Stimulated activated CD4-positive, alpha-beta T cell treated with anti-CD3 and anti-CD28 coated beads, TNF-alpha, amount 100 ng/mL, for 4 hours (primary cell): Measurements from ENCODE around the gene EXOSC6.
"Not testable (repeated sequence)": the region's sequence is repeated elsewhere in the genome, so short reads cannot be mapped to it uniquely, and the experiment has no call there.

Source experiments
- DNase-seq, 3 experiments: peaks; one replicate each; pipeline ENCODE4 v3.0.0-alpha.2; 2020; ENCODE audit warnings: low read depth in 3 of 3

Gene EXOSC6

DNA sequence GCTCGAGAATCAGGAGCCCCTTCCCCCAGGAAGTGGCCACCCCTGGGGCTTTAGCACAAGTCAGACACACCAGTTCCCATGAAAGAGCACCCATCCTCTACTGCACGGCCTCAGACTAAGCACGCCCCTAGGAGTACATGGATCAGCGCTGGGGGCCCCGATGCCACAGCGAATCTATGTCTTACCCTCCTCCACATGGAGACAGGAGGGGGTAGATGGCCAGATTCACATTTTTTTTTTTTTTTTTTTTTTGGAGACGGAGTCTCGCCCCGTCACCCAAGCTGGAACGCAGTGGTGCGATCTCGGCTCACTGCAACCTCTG, 3.2 kb upstream of the EXOSC6 start:
- no peak for DNase-seq

DNA sequence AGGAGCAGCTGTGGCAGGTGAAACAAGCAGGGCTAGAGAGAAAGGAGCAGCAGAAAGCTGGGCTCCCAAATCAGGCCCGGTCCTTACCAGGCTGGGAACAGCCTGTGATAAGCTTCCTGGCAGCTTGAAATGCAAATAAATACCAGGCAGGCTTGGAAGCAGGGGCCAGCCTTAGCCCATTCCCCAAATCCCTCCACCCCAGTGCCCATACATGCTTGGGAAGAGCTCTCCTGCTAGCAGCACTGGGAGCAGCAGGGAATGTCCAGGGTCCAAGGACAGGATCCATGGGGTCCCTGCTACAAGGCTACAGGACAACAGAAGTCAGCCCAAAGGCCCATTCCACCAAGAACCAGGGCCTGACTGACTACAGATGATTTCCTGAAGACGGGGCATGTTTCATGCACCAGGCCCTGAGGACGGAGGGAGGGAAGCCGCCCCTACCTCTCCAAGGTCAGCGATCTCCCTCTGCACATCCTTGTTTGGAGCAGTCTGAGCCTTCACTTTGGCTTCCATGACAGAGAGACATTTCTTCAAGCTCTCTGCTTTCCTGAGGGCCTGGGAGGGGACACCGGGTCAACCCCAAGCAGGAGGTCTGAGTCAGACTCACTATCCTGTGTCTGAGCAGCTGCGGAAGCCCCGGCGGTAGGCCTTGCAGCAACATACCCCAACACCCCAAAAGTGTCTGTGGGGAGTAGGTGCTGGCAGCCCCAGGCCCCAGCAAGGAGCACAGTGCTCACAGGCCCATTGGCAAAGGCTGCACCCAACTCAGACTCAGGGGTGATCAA, 2.6 kb upstream of the EXOSC6 start:
- DNase-seq, result no peak

DNA sequence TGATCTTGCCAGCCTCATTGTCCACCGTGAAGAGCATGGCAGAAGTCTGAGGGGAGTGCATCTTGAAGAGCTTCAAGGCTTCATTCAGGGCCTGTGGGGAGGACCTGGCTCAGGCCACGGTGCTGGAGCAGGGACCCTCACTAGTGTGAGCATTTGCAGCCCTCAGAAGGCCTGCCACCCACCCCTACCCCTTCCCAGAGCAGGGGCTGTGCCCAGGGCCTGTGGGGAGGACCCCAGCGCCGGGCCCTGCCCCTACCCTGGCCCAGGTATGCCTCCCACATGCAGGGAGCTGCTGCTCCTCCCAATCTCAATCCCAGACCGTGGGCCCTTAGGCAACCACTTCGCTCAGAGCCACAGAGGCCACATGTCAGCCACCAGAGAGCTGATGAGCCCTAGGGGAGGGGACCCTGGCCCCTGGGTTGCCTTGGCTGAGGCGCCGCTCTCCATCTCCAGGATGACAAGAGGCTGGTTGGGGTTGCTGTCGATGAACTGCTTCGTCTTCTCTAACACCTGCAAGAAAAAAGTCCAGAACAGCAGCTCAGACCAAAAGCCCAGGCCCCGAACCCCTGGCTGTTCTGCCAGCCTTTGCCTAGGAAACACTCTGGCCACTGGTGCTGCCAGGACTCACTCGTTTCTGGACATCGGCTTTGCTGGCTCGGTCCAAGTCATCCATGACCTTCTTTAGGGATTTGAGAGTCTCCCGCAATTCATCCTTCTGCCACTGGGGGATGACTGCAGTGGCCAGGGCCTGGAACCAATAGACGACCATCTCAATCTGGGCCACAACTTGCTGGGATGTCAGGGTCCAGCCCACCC, 1.8 kb upstream of the EXOSC6 start:
- peak in 1 of 3 experiments; percentile 16 for DNase-seq

DNA sequence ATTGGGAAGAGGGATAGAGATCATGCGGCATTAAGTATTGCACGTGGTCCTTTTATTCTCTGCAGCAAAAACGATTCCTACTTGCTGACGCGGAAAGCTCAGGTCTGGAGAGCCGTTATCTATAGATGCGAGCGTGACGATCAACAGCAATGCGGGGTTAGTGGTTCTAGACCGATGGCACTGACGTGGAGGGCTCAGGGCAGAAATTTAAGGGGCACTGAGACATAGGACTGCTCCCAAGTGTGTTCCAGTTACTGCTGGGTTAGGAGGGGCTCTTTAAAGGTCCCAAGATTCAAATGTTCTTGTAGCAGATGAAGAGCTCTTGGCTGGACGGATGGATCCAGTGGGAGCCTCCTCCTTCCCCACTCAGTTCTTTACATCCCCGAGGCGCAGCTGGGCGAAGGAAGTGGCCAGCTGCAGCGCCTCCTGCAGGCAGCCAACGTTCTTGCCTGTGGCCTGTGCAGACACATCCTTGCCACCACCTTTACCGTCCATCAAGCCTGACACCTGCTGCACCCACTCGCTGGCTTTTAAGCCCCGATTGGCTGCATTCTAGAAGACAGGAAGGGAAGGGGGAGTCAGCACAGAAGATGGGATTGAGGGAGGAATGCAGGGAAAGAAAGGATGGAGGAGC, 732 bp upstream of the EXOSC6 start:
- DNase-seq, result peak in 1 of 3 experiments; percentile 9

DNA sequence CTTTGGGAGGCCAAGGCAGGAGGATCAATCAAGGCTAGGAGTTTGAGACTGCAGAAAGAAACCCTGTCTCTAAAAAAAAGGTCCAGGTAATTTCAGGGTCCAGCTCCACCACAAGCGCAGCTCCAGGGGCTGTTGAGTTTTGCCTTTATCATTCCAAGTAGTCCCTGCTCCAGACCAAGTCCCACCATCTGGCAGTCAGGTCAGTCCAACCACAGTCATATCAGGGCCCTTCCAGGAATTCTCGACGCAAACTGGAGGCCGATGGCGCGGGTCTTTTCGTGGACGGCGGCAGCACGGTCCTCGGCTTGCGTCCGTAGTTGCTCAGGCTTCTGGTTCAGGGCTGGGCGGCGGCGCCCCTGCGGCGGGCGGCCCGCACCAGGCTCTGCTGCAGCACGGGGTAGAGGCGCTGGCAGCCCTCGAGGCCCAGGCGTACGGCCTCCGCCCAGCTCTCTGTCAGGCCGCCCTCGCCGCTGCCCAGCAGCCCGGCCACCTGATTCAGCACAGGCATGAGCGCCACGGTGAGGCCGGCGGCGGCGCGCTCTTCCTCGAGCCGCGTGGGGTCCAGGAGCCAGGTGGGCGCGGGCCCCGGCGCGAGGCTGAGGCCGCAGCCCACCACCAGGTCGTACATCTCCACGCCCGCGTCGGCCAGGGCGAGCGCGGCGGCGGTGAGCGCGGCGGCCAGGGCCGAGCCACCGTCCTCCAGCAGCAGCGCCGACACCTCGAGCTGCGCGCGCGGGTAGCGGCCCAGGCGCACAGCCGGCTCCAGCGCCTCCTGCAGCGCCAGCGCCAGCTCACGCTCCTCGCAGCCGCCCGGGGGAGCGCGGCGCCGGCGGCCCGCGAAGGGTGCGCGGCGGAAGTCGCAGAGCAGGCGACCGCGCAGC, 752 bp downstream of the EXOSC6 start:
- peak in 2 of 3 experiments; percentile 15 to 35 for DNase-seq

DNA sequence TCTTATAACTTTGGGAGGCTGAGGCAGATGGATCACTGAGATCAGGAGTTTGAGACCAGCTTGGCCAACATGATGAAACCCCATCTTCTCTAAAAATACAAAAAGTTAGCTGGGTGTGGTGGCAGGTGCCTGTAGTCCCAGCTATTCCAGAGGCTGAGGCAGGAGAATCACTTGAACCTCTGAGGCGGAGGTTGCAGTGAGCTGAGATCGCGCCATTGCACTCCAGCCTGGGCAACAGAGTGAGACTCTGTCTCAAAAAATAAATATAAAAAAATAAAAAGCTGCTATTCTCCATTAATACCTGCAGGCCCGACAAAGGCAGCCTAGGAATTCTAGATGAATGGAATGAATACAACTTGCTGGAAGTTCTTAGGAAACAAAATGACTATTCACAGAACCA, 2.0 kb downstream of the EXOSC6 start:
- not testable (repeated sequence) for DNase-seq

DNA sequence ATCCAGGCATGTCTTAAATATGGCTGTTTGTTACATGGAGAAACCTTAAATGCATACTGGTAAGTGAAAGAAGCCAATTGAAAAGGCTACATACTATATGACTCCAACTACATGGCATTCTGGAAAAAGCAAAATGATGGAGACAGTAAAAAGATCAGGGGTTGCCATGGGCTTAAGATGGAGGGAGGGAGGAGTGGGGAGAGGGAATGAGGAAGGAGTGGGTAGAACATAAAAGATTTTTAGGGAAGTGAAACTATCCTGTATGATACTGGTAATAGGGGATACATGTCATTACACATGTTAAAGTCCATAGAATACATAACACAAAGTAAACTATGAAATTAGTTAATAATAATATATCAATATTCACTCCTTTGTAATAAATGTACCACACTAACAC, 13.0 kb downstream of the EXOSC6 start:
- not testable (repeated sequence) for DNase-seq

DNA sequence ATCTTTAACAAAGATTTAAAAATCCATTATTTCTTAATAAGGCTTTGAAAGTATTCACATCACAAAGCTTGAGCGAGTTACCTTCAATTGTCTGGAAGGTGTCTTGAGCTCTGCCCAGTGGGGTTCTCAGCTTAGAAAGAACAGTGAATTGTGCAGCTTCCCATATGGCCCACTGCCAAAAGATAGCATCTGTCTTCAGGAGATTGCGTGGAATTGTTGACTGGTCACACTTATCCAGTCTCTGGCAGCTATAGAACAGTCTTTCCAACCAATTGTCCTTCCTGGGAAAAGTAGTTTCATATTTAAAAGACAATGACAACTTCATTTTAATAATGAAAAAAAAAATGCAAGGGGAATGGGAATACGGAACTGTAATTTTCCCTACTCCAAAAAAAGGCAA, 19.9 kb downstream of the EXOSC6 start:
- DNase-seq, result not testable (repeated sequence)

DNA sequence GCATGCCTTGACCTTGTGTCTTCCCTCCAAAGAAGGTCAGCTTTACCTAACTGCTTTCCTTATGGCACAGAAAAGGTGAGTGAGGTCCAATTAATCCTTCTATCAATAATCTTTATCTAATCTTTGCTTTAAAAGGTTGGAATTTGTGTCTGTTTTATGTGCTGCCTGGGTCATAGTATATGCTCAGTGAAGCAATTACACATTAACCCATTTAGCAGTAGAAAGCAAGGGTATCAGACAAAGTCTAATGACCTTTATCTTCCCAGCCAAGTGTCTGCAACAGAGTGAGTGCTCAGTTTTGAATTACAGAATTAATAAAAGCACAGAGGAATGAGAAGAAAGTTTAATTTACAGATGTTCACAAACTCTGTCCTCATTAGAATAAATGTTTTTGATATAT, 25.7 kb downstream of the EXOSC6 start:
- DNase-seq, result not testable (repeated sequence)

DNA sequence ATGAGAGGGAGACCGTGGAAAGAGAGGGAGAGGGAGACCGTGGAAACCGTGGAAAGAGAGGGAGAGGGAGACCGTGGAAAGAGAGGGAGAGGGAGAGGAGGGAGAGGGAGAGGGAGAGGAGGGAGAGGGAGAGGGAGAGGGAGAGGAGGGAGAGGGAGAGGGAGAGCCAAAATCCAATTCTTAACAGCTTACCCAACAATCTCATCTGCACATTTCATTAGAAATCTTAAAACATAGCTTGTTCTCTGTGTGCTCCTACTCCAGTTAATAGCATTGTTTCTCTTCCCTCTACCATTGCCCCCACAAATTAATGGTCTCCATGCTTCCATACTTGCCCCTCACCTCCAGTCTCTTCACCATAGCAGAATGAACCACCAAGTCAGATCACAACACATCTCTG, 26.3 kb downstream of the EXOSC6 start:
- not testable (repeated sequence) for DNase-seq

DNA sequence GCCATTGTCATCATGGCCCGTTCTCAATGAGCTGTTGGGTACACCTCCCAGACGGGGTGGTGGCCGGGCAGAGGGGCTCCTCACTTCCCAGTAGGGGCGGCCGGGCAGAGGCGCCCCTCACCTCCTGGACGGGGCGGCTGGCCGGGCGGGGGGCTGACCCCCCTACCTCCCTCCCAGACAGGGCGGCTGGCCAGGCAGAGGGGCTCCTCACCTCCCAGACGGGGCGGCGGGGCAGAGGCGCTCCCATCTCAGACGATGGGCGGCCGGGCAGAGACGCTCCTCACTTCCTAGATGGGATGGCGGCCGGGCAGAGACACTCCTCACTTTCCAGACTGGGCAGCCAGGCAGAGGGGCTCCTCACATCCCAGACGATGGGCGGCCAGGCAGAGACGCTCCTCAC, 27.1 kb downstream of the EXOSC6 start:
- not testable (repeated sequence) for DNase-seq

DNA sequence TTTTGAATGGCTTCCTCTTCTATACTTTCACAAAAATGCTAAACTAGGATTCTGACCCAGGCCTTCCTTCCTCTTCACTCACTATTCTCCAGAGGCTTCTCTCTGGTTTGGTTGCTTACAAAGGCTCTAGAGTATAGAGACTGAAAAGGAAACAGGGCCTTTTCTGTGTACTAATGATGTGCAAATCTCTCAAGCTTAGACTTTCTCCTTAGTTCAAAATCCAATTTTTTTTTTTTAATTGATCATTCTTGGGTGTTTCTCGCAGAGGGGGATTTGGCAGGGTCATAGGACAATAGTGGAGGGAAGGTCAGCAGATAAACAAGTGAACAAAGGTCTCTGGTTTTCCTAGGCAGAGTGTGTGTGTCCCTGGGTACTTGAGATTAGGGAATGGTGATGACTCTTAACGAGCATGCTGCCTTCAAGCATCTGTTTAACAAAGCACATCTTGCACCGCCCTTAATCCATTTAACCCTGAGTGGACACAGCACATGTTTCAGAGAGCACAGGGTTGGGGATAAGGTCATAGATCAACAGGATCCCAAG, 27.7 kb downstream of the EXOSC6 start:
- DNase-seq, result not testable (repeated sequence)

DNA sequence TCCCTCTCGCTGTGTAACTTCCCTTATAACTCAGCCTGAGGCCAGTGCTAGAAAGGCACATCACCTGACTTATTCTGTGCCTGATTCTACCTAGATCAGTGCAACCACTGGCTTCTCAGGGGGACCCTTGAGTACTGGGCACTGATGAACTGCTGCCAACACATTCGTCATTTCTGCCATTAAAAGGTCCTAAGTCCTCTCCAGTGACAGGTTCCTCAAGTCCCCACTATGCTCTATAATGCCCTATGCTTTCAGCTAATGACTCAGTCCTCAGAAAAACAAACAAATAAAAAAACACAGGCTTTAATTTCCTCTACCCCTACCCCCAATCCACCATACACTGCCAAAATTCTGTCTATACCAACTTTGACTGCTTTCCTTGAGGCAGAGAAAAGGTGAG, 28.5 kb downstream of the EXOSC6 start:
- DNase-seq, result not testable (repeated sequence)

DNA sequence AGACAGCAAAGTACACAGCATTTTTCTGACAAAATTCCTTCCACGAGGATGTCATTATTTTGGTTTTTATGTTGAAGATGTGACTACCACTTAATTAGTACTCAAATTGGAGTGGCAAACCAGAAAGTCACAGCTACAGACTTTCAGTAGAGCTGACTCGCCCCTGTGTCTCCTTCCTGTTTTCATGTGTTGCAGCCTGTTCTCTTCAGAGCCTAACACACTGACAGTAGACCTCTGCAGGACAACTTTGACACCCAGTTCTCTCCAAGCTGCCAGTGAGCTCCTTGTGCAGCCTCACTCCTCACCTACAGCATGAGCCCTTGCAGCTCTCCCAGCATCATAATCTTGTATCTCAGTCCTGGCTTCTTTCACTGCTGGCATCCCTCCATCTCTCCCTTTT, 29.2 kb downstream of the EXOSC6 start:
- DNase-seq, result not testable (repeated sequence)

DNA sequence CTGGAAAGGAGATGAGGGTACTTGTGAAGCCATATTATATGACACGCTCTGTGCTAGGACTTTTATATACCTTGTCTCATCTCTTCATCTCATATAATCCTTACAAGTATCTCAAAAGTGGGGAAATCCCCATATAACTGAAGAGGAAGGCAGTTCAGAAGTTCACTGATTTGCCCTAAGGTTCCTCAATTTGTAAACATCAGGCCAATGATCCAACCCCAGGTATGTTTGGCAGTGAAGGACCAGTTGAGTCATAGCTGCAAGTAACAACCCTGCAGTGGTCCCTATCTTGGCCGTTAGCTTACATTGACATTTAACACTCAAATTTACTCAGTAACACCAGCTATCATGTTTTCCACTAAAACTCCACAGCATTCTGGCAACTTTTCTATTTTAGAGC, 33.2 kb downstream of the EXOSC6 start:
- DNase-seq, result not testable (repeated sequence)

DNA sequence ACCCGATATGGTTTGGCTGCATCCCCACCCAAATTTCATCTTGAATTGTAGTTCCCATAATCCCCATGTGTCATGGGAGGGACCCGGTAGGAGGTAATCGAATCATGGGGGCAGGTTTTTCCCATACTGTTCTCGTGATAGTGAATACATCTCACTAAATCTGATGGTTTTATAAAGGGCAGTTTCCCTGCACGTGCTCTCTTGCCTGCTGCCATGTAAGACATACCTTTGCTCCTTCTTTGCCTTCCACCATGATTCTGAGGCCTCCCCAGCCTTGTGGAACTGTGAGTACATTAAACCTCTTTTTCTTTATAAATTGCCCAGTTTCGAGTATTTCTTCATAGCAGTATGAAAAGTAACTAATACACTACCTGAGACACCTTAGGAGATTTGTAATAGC, 45.4 kb downstream of the EXOSC6 start:
- DNase-seq, result not testable (repeated sequence)

DNA sequence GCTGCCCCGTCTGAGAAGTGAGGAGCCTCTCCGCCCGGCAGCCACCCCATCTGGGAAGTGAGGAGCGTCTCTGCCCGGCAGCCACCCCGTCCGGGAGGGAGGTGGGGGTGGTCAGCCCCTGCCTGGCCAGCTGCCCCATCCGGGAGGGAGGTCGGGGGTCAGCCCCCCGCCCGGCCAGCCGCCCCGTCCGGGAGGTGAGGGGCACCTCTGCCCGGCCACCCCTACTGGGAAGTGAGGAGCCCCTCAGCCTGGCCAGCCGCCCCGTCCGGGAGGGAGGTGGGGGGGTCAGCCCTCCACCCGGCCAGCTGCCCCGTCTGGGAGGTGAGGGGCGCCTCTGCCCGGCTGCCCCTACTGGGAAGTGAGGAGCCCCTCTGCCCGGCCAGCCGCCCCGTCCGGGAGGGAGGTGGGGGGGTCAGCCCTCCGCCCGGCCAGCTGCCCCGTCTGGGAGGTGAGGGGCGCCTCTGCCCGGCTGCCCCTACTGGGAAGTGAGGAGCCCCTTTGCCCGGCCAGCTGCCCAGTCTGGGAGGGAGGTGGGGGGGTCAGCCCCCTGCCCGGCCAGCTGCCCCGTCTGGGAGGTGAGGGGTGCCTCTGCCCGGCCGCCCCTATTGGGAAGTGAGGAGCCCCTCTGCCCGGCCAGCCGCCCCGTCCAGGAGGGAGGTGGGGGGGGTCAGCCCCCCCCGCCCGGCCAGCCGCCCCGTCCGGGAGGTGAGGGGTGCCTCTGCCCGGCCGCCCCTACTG, 46.9 kb downstream of the EXOSC6 start:
- not testable (repeated sequence) for DNase-seq

DNA sequence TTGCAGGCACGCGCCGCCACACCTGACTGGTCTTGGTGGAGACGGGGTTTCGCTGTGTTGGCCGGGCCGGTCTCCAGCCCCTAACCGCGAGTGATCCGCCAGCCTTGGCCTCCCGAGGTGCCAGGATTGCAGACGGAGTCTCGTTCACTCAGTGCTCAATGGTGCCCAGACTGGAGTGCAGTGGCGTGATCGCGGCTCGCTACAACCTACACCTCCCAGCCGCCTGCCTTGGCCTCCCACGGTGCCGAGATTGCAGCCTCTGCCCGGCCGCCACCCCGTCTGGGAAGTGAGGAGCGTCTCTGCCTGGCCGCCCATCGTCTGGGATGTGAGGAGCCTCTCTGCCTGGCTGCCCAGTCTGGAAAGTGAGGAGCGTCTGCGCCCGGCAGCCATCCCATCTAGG, 47.7 kb downstream of the EXOSC6 start:
- DNase-seq, result not testable (repeated sequence)

DNA sequence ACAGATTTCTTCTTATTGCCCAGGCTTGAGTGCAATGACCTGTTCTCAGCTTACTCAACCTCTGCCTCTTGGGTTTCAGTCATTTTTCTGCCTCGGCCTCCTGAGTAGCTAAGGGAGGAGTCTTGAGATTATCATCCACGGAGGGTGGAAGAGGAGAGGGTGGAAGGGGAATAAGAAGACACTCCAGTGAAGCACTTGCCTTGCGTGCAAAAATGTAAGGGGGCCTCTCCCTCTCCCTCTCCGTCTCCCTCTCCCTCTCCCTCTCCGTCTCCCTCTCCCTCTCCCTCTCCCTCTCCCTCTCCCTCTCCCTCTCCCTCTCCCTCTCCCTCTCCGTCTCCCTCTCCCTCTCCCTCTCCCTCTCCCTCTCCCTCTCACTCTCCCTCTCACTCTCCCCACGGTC, 48.2 kb downstream of the EXOSC6 start:
- not testable (repeated sequence) for DNase-seq

DNA sequence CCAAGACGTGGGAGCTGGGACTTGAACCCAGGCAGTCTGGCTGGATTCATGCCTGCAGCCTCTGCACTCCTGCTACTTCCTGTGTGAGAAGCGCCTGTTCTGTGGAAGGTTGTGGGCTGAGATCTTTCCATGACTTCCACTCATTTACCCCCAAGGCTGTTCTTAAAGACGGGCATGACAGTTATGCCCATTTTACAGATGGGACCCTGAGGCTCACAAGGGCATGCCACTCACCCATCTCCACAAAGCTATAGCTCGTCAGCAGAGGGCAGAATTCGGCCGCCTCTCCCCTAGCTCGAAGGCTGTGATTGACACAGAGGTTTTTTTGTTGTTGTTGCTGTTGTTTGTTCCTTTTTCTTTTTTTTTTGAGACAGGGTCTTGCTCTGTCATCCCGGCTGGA, 51.7 kb downstream of the EXOSC6 start:
- DNase-seq, result not testable (repeated sequence)

DNA sequence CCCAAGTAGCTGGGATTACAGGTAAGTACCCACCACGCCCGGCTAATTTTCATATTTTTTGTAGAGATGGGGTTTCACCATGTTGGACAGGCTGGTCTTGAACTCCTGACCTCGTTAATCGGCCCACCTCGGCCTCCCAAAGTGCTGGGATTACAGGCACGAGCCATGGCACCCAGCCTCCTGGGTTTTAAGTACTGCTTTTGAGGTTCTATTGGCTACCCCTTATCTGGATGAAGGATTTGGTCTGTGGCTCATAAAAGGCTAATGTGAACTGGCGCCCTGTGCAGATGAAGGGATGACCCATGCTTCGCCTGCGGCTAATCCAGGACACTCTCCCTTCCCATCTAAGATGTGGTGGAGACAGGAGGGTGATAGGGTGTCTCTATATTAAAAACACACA, 52.6 kb downstream of the EXOSC6 start:
- not testable (repeated sequence) for DNase-seq
